MM.1S (cell line): Measurements from ENCODE around the gene PES1.

Source experiments
- CTCF ChIP-seq: fragments of 300-600 bp; sonication (generic); IDR thresholded peaks from 2 replicates; pipeline ENCODE4 v1.5.1; 2016; ENCODE audit warnings: antibody characterized with exemption, low read length, mixed read lengths
- EZH2 ChIP-seq: fragments of 300-600 bp; sonication (generic); optimal IDR thresholded peaks from 2 replicates; pipeline ENCODE3; 2017; ENCODE audit warnings: low read depth, mild to moderate bottlenecking, antibody characterized with exemption, low read length, mixed read lengths
- EZH2phosphoT487 ChIP-seq: fragments of 300-600 bp; sonication (generic); IDR thresholded peaks from 2 replicates; pipeline ENCODE4 v1.6.1; 2018; ENCODE audit warnings: antibody characterized with exemption, low read length

- TF ChIP-seq CTCF (no peak), EZH2phosphoT487 (no peak), EZH2 (no peak)
Observed at GRCh38 chr22:30547188-30547587, 44.5 kb downstream of the PES1 start.
